T47D (cell line): ENCODE data around the gene EIF6.
A peak's percentile ranks its signal among the peaks of the same experiment; 100 is the strongest.
"Not testable (repeated sequence)": the region's sequence is repeated elsewhere in the genome, so short reads cannot be mapped to it uniquely, and the experiment has no call there.

Source experiments
- DNase-seq, 2 experiments: peaks; one replicate each; pipeline versions ENCODE4 v3.0.0 to v3.0.0-alpha.2; 2011 to 2012; ENCODE audit warnings: low read depth in 1 of 2, low spot score in 1 of 2
- JUND ChIP-seq: IDR thresholded peaks from 2 replicates; pipeline ENCODE4 v1.6.1; 2012; ENCODE audit warnings: low read depth
- in situ Hi-C: cut with HindIII; loops from 2 replicates; pipeline ENCODE4 v1.10.0; 2016; ENCODE audit warnings: low sequenced_read_pairs, low pct_unique_long_range_greater_than_20kb

EIF6 gene

DNA sequence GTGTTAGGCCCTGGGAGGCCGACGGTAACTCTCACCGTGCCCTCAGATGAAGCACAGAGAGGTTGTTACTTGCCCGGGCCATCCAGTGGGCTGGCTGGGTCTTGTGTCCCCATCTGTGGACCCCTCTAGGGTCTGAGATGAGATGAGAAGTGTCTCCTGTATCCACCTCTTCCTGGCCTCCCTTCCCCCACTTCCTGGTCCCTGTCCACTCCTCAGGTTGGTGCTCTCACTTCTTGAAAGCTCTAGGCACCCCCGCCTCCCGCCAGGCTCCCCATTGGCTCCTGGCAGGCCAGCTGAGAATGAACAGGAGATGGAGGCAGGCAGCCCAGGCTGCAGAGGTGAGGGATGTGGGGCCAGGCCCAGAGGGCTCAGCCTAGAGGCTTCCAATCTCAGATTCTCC is 8.2 kb downstream of the EIF6 start:
- in situ Hi-C loops = no loop called here
- TF ChIP-seq JUND = no peak
- no peak for DNase-seq

DNA sequence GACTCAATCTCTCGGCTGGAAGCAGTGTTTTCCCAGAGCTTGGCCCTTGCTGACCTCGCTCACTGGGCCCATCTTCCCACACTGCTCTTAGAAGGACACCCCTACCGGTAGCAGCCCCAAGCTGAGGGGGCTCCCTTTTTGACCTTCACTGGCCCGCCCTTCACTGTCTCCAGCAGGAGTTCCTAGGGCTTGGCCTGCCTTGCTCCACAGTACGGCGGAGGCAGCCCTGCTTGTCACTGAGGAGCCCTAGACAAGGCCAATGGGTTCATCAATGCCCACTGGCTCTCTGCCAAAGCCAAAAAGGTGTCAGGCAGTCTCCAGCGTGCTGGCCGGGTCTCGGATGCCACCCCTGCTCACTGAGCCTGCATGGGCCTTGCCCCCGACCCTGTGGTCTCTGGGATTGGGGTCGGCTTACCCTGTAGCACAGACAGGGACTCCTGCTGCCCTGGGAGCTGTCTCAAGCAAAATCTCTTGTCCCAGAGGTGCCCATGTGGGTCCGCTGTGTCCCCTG is 8.8 kb downstream of the EIF6 start:
- no peak for TF ChIP-seq JUND
- in situ Hi-C loops = no loop called here
- no peak for DNase-seq

DNA sequence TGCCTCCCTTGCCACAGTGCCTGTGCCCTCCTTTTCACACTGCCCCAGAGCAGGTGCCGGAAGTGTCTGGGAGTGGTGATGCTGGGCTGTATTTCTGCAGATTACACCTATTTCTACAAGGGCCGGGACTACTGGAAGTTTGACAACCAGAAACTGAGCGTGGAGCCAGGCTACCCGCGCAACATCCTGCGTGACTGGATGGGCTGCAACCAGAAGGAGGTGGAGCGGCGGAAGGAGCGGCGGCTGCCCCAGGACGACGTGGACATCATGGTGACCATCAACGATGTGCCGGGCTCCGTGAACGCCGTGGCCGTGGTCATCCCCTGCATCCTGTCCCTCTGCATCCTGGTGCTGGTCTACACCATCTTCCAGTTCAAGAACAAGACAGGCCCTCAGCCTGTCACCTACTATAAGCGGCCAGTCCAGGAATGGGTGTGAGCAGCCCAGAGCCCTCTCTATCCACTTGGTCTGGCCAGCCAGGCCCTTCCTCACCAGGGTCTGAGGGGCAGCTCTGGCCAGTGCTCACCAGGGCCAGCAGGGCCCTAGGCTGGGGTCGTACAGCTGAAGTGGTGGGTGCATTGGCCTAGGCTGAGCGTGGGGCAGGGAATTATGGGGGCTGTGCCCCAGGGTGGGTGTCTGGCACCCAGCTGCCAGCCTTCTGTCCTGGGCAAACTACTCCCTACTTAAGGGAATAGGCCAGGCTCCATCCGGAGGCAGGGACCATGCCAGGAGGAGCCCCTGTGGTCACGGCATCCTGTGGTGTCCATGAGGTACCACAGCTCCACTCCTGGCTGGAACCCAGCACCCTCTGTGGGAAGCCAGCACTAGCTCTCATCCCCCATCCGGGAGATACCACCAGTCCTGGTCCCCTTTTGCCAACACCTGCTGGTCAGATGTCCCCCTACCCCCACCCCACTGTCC is 10.1 kb downstream of the EIF6 start:
- in situ Hi-C loops = no loop called here
- no peak for DNase-seq
- TF ChIP-seq JUND = no peak

DNA sequence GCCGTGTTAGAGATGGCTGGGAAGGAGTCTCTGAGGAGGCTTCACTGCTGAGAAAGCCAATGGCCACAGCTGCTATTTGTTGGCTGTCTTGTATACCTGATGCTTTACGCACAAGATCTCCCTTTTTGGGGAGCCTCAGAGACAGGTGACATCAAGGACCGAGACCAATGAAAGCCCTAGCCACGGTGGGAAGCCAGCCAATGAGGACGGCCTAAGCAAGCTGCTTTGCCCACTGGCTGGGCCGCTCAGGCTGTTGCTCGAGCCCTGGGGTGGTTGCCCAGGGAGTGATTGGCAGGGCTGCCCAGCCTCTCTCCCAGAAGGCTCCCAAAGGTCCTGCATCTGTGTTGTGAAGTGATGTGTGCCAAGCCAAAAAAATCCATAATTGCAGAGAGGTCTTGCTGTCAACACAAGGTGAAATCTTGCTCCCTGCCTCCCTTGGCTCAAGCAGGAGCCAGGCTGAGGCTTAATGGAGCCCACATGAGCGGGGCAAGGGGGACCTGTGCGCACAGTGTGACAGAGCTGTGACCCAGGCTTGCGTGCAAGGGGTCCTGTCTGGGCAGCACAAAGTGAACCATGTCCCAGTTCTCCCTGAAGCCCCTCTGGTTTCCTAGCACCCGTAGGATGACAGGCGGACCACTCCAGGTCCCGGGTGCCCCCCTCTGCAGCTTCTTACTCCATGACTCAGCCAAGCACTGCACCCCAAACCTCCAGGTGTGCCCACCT is 11.0 kb downstream of the EIF6 start:
- no peak for TF ChIP-seq JUND
- in situ Hi-C loops = no loop called here
- DNase-seq = peak in 1 of 2 experiments; percentile 78

DNA sequence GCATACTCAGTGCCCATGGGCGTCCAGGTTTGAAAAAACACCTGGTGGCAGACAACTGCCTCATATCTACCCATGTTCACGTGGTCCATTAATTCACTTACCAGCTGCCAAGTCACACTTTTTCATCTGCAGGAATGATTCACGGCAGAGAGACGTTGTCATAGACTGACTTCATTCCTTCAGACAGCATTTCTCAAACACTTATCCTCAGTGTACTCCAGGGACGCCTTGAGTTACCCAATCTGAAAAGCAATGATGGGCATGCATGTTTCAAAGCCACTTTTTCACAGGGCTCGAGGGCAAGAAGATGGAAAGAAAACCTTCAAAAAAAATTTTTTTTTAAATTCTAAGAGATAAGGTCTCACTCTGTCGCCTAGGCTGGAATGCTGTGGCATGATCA is 12.7 kb downstream of the EIF6 start:
- no peak for DNase-seq
- TF ChIP-seq JUND = no peak
- in situ Hi-C loops = no loop called here

DNA sequence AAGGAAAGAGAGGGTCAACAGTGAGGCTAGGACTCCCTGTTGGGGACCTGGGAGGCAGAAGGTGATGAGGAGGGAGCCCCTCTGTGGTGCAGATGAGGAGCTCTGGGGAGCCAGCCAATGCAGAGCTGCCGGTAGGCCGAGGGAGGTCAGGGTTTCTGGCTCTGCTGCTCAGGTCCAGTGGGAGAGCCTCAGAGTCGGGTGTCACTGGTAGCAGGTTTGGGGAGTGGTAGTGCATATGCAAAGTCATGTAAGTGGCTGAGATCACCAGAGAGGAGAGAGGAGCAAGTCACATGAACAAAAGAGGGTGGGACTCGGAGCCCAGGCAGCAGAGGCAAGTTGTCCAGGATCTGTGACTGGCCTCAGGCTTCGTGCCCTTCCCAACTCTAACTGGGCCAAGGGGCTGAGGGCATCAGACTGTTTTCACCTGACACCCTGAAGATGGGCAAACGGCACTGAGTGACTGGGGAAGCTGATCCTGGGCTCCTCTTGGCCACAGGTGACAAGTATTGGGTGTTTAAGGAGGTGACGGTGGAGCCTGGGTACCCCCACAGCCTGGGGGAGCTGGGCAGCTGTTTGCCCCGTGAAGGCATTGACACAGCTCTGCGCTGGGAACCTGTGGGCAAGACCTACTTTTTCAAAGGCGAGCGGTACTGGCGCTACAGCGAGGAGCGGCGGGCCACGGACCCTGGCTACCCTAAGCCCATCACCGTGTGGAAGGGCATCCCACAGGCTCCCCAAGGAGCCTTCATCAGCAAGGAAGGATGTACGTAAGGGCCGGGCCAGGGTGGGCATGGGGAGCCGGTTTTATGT is 13.3 kb downstream of the EIF6 start:
- in situ Hi-C loops = no loop called here

DNA sequence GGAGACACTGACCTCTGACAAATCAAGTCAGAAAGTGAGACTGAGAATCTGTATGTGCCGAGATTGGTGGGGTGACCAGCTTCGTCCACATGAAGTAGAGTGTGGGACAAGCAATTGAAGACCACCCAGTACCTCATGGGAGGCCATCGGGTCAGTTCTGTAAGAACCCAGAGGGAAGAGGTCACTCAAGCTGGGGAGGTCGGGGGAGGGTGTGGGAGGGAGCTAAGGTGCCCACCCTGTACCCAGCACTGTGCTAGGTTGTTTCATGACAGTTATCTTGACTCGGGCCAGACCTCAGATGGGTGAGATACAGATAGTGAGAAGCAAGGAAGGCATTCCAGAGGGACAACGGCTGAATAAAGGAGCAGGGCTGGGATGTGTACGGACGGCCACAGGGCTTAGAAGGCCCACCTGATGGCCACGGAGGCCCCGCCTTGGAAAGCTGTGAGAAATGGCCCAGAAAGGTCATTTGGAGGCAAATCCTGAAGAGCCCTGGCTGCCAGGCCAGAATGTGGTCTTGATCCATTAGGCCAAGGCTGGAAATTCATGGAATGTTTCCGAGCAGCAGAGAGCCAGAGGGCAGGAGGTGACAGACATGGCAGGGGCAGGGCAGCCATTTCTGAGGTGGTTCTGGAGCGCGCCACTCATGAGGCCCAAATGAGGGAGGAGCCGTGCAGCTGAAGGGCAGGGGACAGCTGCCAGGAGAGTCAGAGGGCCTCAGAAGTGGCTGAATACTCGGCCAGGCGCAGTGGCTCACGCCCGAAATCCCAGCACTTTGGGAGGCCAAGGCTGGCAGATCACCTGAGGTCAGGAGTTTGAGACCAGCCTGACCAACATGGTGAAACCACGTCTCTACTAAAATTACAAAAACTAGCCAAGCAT is 14.3 kb downstream of the EIF6 start:
- in situ Hi-C loops = no loop called here
- TF ChIP-seq JUND = no peak

More for the DNA sequence above, 13.3 kb downstream of the EIF6 start:
- no peak for TF ChIP-seq JUND
- DNase-seq = peak in 1 of 2 experiments; percentile 56

DNA sequence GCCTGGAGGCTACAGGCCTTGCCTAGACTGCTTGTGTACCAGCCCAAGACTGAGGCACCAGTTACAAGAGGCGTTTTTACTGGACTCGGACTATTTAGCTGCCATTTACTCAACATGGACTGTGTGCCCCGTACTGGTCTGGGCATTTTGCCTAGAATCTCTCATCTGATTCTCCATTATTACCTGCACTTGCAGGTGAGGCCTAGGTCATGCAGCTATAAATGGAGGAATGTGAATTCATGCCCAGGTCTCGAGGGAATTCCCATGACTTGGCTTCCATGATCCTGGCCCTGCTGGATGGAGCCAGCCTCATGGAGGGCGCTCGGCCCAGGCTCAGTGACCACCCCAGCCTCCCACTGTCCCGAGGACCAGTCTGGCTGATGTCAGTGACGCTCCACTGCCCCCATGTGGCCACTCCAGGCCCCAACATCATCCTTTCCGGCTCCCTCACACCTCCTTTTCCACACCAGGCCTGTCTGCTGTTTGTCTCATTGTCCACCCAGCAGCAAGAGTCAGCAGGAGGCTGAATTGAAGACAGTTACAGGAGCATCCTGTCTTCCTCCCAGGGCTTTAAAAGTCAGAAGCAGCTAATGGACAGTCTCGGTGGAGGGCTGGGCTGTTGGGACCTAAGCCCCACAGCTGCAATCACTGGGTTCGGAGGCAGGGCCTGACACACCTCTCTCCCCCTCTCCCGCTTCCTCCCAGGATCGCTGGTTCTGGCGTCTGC is 15.4 kb downstream of the EIF6 start:
- no peak for TF ChIP-seq JUND
- in situ Hi-C loops = no loop called here
- DNase-seq = peak; percentile 67 to 78

More for the DNA sequence above, 14.3 kb downstream of the EIF6 start:
- DNase-seq = no peak

DNA sequence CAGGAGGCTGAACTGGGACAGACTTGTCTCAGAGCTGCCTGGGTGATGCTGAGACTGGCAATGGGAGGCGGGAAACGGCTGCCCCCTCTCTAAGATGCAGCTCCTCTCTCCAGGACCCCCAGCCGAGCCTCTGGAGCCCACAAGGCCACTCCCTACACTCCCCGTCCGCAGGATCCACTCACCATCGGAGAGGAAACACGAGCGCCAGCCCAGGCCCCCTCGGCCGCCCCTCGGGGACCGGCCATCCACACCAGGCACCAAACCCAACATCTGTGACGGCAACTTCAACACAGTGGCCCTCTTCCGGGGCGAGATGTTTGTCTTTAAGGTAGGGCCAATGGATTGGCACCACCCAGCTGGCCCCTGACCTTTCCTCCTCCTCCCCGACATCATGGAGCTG is 17.5 kb downstream of the EIF6 start:
- DNase-seq = no peak
- no peak for TF ChIP-seq JUND
- in situ Hi-C loops = no loop called here

DNA sequence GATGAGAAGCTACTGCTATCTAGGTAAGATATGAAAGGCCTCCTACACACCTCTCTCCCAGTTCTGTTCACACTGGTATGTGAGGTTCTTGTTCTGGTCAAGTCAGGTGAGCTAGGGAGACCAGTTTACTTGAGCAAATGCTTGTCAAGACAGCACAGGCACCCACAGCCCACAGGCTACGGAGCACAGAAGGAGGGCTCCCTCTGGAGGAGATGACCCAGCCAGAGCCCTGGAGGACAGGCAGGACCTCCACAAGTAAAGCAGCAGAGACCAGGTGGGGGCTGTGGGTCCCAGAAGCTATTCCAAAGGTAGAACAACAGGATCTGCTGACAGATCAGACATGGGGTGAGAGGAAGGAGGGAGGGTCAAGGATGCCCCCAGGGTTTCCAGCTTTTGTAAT is 19.8 kb downstream of the EIF6 start:
- in situ Hi-C loops = no loop called here
- TF ChIP-seq JUND = no peak
- DNase-seq = peak in 1 of 2 experiments; percentile 48

DNA sequence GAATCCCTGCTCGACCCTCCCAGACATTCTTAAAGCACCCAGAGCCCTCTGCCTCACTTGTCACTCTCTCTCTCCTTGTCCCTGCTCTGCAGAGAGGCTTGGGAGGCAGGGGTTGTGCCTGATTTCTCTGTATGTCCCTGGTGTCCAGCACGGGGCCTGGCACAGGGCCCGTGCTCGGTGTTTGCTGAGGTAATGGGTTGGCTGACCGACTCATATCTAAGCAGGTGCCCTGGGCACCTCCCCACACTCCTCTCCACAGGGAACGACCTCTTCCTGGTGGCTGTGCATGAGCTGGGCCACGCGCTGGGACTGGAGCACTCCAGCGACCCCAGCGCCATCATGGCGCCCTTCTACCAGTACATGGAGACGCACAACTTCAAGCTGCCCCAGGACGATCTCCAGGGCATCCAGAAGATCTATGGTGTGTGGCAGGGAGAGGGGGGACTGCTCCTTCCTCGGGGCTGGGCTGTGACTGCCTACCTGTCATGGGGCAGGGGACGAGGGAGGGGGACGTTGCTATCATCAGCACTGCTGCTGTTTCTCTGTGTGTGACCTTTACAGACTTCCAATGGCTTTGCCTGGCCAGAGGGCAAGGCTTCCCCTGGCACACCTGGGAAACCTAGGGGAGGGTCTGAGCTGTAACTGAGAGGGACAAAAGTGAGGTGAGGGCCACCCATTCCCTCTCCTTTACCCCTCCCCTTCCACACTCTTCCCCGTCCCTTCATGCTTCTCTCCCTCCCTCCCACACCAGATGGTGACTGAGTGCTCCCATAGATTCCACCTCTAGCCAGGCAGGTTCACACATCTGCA is 20.8 kb downstream of the EIF6 start:
- DNase-seq = no peak
- TF ChIP-seq JUND = no peak
- in situ Hi-C loops = no loop called here

DNA sequence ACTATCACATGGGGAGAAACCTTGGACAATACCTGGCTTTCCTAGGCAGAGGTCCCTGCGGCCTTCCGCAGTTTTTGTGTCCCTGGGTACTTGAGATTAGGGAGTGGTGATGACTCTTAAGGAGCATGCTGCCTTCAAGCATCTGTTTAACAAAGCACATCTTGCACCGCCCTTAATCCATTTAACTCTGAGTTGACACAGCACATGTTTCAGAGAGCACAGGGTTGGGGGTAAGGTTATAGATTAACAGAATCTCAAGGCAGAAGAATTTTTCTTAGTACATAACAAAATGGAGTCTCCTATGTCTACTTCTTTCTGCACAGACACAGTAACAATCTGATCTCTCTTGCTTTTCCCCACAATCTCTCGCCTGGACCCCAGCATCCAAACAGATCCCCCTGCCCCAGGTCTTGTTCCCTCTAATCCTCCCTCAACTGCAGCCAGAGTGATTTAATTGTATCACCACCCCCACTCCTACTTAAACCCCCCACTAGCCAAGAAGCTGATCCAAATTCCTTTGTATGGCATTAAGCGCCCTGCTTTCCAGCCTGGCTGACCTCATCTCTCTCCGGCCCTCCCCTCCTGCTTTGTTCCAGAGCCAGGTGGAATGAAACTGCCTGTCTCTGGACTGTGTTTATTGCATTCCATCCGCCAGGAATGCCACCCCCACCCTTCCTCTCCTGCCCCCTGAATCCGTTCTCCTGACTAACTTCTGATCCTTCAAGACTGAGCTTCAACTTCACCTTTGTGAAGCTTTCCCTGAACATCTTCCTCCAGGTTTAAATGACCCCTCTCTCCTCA is 21.6 kb downstream of the EIF6 start:
- DNase-seq, in situ Hi-C loops: not testable (repeated sequence)

DNA sequence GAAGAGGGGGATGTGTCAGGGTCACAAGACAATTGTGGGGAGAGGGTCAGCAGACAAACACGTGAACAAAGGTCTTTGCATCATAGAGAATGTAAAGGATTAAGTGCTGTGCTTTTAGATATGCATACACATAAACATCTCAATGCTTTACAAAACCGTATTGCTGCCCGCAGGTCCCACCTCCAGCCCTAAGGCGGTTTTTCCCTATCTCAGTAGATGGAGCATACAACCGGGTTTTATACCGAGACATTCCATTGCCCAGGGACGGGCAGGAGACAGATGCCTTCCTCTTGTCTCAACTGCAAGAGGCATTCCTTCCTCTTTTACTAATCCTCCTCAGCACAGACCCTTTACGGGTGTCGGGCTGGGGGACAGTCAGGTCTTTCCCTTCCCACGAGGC is 22.3 kb downstream of the EIF6 start:
- DNase-seq, in situ Hi-C loops: not testable (repeated sequence)
